Measurements from ENCODE around the gene TCF7L1.

The TCF7L1 gene, protein sequence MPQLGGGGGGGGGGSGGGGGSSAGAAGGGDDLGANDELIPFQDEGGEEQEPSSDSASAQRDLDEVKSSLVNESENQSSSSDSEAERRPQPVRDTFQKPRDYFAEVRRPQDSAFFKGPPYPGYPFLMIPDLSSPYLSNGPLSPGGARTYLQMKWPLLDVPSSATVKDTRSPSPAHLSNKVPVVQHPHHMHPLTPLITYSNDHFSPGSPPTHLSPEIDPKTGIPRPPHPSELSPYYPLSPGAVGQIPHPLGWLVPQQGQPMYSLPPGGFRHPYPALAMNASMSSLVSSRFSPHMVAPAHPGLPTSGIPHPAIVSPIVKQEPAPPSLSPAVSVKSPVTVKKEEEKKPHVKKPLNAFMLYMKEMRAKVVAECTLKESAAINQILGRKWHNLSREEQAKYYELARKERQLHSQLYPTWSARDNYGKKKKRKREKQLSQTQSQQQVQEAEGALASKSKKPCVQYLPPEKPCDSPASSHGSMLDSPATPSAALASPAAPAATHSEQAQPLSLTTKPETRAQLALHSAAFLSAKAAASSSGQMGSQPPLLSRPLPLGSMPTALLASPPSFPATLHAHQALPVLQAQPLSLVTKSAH

DNA sequence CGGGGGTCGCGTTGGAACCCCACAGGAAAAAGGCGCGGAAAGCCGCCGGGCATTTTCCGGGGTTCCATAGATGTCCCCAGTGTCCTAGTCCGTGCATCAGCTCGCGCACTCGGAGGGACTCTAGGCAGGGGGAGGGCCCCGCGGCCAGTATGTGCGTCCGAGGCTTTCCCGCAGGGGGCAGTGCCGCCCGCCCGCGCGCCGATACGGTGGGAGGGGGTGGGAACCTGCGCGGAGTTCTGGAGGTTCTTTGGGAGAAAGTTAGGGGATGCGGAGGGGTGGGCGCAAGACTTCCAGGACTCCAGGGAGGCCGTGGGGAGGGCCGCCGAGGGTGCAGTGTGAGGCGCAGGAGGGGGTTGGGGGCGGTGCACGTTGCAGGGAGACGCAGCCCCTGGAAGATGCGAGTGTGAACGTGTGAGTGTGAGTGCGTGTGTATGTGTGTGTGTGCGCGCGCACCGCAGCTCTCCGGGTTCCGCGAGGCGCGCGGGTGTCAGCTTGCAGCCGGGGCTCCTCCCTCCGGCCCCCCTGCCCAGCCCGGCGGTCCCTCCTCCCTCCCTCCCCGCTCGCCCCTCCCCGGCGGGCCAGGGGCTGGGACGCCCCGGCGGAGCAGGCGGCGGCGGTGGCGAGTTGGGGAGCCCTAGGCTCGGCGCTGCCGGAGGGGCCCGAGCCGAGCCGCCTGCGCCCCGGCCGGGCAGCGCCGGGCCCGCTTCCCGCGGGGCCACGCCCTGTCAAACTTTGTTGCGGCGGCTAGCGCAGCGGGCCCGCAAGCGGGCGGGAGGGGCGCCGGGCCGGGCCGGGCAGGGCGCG lies at the start of gene TCF7L1:
Gene TCF7L1, plus strand, starts transcription at position 559 of the 804 bp plus-strand sequence. CDS start 293 bp downstream, outside the sequence.
- TF ChIP-seq, protein P1, sequence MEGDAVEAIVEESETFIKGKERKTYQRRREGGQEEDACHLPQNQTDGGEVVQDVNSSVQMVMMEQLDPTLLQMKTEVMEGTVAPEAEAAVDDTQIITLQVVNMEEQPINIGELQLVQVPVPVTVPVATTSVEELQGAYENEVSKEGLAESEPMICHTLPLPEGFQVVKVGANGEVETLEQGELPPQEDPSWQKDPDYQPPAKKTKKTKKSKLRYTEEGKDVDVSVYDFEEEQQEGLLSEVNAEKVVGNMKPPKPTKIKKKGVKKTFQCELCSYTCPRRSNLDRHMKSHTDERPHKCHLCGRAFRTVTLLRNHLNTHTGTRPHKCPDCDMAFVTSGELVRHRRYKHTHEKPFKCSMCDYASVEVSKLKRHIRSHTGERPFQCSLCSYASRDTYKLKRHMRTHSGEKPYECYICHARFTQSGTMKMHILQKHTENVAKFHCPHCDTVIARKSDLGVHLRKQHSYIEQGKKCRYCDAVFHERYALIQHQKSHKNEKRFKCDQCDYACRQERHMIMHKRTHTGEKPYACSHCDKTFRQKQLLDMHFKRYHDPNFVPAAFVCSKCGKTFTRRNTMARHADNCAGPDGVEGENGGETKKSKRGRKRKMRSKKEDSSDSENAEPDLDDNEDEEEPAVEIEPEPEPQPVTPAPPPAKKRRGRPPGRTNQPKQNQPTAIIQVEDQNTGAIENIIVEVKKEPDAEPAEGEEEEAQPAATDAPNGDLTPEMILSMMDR (IDR thresholded peaks at IDR 0.05; ENCODE audit: insufficient read depth, low read length, missing control alignments): peak; percentile 98
- H3K4me3 ChIP-seq (ENCODE audit: low read depth, low read length): peak within 1 kb of the TSS; percentile 86
- ChIA-PET POLR2A (interaction anchor here (0.6 to 2.6 kb wide), 6 partner anchors 123 to 222 kb away, joined by 3 to 9 read pairs (median 4); partner anchors contain the start of gene ELMOD3), CTCF (interaction anchor here (0.7 to 7.6 kb wide), 38 partner anchors 8 to 207 kb away, joined by 3 to 146 read pairs (median 4); no protein-coding TSS in a partner anchor)
- DNase-seq (ENCODE audit: low read depth, low spot score): no peak

DNA sequence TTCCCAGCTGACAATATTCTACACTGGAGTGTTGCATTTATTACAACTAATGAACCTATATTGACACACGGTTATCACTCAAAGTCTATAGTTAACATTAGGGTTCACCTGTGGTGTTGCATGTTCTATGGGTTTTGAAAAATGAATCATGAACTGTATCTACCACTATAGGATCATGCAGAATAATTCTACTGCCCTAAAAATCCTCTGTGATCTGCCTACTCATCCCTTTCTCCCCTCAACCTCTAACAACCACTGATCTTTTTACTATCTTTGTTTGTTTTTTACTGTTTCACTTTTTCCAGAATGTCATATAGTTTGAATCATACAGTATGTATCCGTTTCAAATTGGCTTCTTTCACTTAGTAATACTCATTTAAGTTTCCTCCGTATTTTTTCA lies 47.6 kb upstream of the TCF7L1 start:
- ChIA-PET CTCF (interaction anchor here (1.2 to 1.8 kb wide), 3 partner anchors 17 to 211 kb away, joined by 5 to 9 read pairs (median 7); no protein-coding TSS in a partner anchor), POLR2A (no interaction called here)
- H3K4me3 ChIP-seq (ENCODE audit: low read depth, low read length): no peak overlapping the region
- DNase-seq (ENCODE audit: low read depth, low spot score): no peak
- TF ChIP-seq, protein P1 (IDR thresholded peaks at IDR 0.05; ENCODE audit: insufficient read depth, low read length, missing control alignments): no peak

DNA sequence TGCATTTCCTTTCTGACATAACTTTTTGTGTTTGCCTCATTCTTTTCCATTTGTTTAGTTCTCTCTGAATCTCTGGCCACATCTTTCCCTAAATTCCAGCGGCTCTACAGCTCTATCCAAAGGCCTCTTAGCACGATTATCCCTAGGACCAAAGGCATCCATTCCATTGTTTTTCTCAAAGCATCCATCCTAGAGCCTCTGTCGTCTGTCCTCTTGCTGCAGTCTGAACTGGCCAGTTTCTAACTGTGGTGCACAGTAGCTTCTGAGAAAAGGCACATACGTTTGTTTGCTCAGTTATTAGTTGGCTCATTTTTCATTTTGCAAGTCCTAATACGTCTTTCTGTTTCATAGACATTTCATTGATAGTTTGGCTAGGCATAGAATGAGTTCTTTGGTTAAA lies 45.7 kb upstream of the TCF7L1 start:
- no peak for DNase-seq (ENCODE audit: low read depth, low spot score)
- TF ChIP-seq, protein P1 (IDR thresholded peaks at IDR 0.05; ENCODE audit: insufficient read depth, low read length, missing control alignments): no peak
- no peak overlapping the region for H3K4me3 ChIP-seq (ENCODE audit: low read depth, low read length)
- ChIA-PET POLR2A (no interaction called here), CTCF (interaction anchor here (1.1 kb wide), 1 partner anchor 45 kb away, joined by 3 read pairs; no protein-coding TSS in a partner anchor)

DNA sequence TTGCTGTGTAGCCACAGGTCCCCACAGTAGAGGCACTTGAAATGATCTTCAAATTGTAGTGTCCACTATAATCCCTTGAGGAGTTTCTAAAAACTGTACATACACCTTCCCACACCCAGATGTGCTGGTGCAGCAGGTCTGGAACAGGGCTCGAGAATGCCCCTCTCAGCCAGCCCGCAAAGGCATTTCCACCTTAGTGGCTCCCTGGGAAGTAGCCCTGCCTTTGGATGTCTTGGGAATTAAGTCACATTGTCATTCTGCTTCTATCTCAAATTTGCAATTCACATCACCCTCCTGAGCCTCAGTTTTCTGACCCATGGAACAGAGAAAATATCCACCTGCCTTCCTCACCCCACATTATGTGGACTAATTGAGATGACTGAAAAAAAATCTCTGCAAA lies 44.3 kb upstream of the TCF7L1 start:
- ChIA-PET CTCF (interaction anchor here (2.9 kb wide), 1 partner anchor 22 kb away, joined by 11 read pairs; no protein-coding TSS in a partner anchor), POLR2A (no interaction called here)
- TF ChIP-seq, protein P1 (IDR thresholded peaks at IDR 0.05; ENCODE audit: insufficient read depth, low read length, missing control alignments): no peak
- DNase-seq (ENCODE audit: low read depth, low spot score): no peak
- no peak overlapping the region for H3K4me3 ChIP-seq (ENCODE audit: low read depth, low read length)

DNA sequence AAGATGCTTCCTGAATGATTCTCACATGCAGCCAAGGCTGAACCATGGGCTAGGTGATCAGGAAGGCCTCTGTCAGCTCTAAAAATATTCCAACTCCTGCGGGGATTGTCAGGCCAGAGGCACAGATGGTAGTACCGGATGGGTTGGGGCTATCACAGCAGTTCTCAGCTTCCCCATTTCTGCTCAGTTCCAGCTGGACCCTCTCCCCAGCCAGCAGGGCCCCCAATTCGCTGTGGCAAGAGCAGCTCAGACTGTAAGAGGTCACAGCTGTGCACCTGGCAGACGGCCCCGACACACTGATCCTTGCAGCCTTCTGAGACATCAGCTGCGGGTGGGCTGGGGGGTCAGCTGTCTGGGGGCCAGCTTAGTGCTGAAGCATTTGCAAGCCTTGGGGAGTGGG lies 43.6 kb upstream of the TCF7L1 start:
- DNase-seq (ENCODE audit: low read depth, low spot score): no peak
- H3K4me3 ChIP-seq (ENCODE audit: low read depth, low read length): no peak overlapping the region
- POLR2A ChIA-PET: no interaction called here
- CTCF ChIA-PET: interaction anchor here (2.9 kb wide), 1 partner anchor 23 kb away, joined by 11 read pairs; no protein-coding TSS in a partner anchor
- TF ChIP-seq, protein P1 (IDR thresholded peaks at IDR 0.05; ENCODE audit: insufficient read depth, low read length, missing control alignments): no peak

Data from AG04449 (cell line).